Effector CD8-positive, alpha-beta T cell (primary cell): ENCODE measurements around the gene WWTR1.

Experiments
- DNase-seq: peaks from one replicate; lab custom pipeline; 2025; lab: John Stamatoyannopoulos, UW

Gene WWTR1

DNA sequence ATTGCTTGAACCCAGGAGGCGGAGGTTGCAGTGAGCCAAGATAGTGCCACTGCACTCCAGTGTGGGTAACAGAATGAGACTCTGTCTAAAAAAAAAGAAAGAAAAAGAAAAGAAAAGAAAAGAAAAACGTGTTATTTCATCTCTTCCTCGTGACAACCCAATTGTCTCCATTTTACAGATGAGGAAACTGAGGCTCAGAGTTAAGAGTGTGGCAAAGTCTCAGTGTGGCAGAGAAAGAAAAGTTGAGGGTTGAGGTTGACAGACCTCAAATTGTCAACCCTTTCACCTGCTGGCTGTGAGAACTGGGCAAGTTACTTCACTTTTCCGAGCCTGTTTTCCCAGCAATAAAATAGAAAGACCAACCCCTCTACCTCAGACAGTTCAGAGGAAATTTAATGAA is 123.7 kb downstream of the WWTR1 start:
- DNase-seq = no peak

GRCh38 chr3:149532489-149533180 is 125.2 kb downstream of the WWTR1 start:
- no peak for DNase-seq

- no peak for DNase-seq
Measured at GRCh38 chr3:149529099-149529498, 128.7 kb downstream of the WWTR1 start.

GRCh38 chr3:149528340-149528650 is 129.5 kb downstream of the WWTR1 start:
- DNase-seq = no peak

- DNase-seq = no peak
Measured at GRCh38 chr3:149527531-149528339, 130.1 kb downstream of the WWTR1 start.

DNA sequence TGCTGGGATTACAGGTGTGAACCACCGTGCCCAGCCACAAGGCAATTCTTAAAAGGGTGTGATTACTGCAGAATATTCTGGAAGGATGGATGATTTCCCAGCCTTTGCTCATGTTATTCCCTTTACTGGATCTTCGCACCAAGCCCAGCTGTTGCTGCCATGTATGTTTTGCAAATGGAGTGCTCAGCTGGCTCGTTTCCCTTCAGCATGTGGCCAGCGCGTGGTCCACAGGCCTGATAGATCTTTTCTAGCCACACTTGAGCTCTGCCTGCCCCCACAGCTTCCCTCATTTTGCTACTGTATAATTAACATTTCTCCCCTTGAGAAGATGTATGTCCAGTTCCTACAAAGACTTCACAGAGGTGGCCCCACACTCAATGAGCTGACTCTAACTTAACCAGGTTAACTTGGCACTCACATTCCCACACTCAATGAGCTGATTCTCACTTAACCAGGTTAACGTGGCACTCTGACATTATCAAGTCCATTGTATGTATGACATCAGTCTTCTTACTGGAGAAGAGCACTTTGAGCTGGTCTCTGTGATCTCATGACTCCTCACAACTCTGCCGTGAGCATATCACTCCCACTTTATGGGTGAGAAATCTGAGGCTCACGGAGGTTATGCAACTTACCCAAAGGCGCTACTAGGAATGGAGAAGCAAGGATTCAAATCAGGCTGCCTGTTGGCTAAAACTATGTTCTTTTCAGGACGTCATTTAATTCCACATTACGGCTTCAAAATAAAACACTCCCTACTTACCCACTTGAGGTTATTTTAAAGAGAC is 134.1 kb downstream of the WWTR1 start:
- no peak for DNase-seq

GRCh38 chr3:149519912-149520311 is 137.9 kb downstream of the WWTR1 start:
- DNase-seq = no peak

DNA sequence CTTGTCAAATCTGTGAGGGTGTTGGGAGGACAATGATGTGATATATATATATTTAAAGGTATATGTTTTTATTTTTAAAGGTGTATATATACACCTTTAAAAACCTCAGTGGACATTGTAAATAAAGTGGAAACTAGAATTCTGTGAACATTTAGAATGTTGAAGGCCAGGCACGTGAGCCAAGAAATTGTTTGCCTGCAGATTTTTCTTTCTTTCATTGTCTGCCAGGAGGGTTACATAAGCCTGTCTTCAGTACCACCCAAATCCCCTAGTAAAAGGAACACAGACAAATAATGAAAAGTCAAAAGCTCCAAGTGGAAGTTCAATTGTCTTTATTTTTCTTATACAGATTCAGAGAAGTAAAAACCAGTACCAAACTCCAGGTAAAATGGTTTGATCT is 140.9 kb downstream of the WWTR1 start:
- no peak for DNase-seq

- no peak for DNase-seq
Measured at GRCh38 chr3:149515249-149515648, 142.6 kb downstream of the WWTR1 start.

- DNase-seq = no peak
Measured at GRCh38 chr3:149514471-149514870, 143.4 kb downstream of the WWTR1 start.

DNA sequence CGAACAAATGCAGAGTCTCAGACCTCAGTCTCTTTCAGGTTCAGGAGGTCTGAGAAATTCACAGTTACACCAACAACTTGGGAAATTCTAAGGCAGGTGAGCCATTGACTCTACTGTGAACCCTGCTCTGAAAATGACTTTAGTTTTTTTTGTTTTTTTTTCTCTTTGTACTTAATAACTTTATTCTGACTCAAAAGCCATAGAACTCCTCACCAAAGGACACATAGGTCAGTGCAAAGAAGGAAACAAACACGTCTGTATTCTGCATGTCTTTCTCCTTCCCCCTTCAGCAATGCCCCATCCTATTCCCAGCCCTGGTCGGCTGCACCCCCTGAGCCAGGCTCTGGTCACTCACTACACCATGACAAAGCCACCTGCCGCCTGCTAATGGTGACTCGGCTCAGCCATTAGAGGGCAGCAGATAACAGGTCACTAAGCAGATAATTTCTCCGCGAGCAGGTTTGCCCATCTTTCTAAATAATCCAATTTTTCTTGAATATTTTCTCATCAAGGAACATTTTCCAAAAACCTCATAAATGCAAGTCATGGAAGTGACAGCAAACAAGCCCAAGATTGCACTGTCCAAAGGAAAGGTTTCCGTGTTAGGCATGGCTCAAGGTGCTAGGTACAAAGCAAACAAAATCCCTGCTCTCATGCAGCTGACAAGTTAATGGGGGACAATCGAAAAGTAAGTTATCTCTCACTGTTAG is 145.6 kb downstream of the WWTR1 start:
- no peak for DNase-seq

- DNase-seq = no peak
Measured at GRCh38 chr3:149511040-149511626, 146.7 kb downstream of the WWTR1 start.

DNA sequence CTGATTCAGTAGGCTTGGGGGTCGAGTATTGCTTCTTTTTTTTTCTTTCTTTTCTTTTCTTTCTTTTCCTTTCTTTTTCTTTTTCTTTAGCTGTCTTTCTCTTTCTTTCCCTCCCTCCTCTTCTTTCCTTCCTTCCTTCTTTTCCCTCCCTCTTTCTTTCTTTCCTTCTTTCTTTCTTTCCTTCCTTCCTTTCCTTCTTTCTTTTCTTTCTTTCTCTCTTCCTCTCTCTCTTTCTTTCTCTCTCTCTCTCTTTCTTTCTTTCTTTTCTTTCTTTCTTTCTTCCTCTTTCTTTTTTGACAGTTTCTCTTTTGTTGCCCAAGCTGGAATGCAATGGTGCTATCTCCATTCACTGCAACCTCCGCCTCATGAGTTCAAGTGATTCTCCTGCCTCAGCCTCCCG is 147.3 kb downstream of the WWTR1 start:
- DNase-seq = no peak

DNA sequence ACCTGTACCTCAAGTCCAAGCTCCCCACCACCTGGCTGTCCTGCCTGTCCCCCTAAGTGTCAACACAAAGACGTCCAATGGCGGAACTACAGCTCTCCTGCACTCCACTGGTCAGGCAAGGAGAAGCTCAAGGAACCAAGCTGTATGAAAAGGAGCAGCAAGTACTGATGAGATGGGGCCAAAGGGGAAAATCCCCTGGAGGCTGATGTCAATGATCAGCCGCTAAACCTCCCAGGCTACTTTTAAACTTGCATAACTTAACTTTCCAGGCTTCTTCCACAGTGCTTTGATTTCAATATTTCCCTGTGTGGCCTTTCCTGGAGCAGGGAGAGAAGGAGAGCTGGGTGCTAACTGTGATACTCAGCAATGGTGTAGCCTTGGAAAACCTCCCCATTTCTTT is 148.3 kb downstream of the WWTR1 start:
- DNase-seq = no peak

DNA sequence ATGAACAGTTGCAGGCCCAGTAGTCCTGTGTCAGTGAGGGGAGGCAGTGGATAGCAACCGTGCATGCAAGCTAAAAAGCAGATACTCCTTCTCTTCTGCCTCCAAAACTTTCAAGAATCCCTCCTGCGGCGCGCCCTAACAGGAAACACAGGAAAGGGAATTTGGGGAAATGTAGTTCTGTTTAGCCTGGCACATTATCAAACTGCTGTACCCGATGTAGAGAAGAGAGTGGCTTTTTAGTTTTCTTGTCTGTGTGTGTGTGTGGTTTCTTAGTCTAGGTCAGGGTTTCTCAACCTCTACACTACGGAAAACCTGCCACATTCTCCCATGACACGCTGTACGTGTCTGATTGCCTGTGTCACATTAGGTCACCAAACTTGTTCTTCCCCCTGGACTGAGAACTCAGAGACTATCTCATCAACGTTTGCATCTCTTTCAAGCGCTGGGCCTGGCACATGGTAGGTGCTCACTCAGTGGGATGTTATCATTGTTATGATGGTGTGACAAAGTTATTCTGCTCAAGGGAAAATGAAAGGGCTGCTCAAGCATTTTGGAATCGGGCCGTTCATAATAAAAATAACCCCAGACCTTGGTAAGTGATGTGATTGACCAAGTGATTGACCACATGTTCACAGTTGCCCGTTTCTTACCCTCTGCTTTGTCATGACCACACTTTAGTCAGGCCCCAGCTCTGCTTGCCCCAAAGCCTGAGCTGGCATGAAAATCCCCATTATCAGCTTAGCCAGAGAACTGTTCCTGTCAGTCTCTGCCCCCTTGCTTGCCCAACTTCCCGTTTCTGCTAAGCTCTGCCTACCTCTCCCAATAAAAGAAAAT is 150.1 kb downstream of the WWTR1 start:
- DNase-seq = no peak

DNA sequence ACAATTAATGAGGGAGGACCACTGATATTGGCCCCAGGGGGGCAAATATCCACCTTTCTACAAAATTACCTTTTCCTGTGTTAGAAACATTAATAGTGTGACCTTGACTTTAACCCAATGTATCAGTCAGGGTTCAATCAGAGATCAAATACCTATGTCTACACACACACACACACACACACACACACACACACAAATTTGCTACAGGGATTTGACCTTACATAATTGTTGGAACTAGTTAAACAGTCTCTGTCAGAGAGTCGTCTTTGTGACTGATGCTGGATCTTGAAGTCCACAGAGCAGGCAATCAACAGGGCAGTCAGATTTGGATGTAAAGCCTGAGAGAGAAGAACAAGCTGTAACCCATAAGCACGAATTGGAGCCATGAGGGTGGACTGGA is 150.9 kb downstream of the WWTR1 start:
- DNase-seq = no peak

DNA sequence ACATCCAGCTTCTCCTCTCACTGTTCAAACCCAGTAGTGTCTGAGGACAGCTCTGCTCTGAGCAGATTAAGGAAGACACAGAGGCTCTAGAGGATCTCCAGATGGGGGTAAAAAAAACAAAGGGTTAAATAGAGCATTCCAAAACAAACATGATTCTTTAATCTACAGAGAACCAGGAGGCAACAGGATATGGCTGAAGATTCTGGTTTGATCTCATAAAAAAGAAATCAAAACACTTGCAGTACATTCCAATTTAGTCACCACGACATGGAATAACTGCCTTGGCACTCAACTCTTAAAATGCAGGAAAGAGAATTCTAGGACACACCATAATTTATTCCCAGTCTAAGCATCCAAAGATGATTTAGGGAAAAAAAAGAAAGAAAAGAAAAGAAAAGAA is 151.3 kb downstream of the WWTR1 start:
- no peak for DNase-seq

DNA sequence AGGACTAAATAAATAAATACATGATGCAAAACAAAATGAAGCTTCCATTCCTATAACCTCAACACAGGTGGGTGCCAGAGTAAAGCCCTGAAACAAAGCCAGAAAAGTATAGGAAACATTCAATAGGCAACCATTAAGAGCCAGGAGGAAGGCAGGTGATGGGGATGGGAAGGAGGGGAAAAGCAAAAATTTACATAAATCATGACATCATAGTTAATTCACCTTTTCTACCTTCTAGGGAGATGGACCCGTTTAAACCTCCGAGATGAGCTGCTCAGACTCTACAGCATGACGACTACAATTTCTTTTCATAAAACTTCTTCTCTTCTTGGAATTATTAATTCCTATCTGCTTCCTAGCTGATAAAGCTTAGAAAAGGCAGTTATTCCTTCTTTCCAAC is 155.4 kb downstream of the WWTR1 start:
- DNase-seq = no peak

- DNase-seq = no peak
Measured at GRCh38 chr3:149501524-149501923, 156.3 kb downstream of the WWTR1 start.

GRCh38 chr3:149497966-149498670 is 159.7 kb downstream of the WWTR1 start:
- DNase-seq = no peak
